Activated CD8-positive, alpha-beta memory T cell treated with anti-CD3 and anti-CD28 coated beads, Interleukin-2, amount 50 U/mL, for 1 hour (primary cell): Measurements from ENCODE around the gene RSPRY1.

Experiments
- DNase-seq: peaks from one replicate; pipeline ENCODE4 v3.0.0-alpha.2; 2020; ENCODE audit errors: extremely low read depth

RSPRY1 gene

DNA sequence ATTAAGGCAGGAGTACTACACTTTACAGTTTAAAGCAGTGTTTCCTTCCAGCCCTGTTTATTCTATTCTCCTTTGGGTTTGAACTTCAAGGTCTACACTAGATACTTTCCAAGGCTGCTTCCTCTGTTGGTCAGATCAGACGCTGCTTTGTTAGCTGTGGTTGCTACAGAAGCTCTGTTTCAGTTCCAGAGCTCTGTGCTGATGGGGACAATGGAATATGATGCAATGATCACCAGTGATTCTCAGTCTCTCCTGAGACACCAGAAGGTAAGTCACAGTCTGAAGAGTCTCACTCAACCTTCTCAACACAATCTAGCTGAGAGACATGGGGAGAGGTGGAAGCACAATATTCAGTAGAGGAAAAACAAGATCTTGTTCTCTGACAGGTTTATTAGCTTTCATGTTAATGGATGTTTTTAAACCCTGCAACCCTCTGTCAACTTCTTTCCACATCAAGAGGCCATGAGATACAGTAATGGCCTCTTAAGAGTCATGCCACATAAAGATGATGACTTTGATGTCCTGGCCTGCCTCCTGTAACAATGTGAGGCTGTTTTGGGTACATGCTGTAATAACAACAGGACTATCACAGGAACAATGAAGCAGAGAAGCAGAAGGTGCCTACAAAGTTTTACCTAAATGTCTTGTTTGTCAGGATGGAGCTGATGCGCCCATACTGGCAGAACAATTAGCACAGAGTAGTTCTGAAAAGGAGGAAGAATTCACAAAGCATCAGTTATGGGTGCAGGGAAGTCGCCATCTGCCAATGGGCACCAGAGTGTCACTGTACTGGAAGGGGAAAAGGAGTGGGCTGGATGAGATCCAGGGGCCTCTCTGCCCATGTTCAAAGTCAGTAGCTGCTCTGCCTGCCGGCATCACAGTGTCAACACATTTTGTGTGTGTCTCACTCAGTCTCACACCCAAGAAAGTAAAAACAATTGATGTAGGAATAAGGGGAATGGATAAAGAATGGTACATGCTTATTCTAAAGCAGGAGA is 33.7 kb upstream of the RSPRY1 start:
- no peak for DNase-seq

DNA sequence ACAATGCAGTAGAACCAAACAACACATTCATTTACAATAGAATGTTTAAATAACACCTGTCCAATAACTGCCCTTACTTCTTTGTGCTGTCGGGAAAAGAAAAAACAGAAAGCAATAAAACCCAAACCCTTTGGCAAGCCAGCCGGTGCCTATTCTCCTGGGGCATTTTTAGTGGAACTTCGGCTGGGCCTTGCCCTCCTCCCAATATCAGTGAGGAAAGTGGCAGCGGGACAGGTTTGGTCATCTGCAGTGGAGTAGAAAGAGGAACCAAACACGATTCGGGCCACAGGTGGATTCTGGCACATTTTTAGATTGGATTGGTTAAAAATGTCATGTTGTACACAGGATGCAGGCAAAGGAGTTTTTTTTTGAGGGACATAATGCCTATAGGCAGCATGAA is 32.3 kb upstream of the RSPRY1 start:
- DNase-seq = no peak

DNA sequence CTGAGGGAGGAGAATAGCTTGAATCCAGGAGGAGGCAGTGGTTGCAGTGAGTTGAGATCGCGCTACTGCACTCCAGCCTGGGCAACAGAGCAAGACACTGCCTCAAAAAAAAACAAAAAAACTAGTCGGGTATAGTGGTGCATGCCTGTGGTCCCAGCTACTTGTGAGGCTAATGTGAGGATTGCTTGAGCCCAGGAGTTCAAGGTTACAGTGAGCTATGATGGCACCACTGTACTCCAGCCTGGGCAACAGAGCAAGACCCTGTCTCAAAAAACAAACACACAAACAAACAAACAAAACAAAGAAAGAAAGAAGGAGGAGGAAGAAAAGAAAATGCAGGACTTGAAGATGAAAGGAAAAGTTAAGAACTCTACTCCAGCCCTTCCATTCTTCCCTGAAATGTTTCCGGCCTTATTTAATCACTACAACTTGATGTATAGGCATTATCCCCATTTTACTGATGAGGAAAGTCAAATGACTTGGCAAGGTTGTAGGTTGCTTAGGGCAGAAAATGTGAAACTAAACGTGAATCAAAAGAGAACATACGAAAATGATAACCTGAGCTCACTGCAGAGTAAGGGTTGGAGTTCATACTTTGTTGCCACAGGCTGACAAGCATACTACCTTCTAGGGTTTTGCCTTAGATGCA is 30.3 kb upstream of the RSPRY1 start:
- no peak for DNase-seq

DNA sequence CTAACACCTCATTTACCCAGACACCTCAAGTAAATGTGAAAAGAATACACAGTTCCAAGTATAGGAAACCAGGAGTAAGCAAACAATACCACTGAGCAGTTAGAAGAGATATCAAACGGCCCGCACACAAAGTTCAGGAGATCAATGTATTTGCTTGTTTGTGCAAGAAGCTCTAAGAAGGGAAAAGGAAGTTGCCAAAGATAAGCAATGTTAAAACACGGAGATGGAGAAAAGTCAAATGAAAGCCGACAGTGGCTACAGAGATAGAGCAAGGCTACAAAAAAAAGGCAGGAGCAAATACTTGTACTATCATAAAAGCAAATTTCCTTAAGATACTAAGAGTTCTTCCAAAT is 29.8 kb upstream of the RSPRY1 start:
- no peak for DNase-seq

DNA sequence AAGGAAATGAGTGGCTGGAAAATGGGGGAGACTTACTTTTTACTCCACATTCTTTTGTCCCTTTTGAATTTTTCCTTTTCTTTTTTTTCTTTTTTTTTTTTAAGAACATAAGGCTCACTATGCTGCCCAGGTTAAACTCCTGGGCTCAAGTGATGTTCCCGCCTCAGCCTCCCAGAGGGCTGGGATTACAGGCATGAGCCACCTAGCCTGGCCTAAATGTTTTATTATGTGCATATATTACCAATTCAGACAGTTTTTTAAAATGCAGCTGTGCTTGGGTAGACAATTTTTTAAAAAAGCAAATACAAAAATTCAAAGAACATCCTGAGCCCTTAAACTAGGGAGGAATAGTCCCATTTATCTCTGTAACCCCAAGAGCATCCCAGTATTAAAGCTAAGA is 28.6 kb upstream of the RSPRY1 start:
- no peak for DNase-seq

DNA sequence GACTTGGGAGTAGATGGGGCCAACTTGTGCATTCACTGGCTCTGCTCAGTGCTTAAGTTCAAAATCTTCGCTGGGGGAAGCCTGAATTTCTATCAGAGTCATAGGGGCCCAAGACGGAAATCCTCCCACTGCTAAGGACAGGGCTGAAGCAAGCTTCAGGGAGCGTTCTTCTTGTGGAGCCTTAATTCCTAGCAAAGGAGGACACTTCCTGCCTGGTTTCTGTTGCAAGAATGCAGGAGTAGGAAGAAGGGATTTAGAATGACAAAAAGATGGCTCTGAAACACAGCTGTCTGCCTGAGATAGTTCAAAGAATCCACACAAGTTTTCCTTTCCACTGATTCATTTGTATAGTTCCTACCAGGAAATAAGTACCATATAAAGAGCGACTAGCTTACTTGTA is 26.7 kb upstream of the RSPRY1 start:
- no peak for DNase-seq

DNA sequence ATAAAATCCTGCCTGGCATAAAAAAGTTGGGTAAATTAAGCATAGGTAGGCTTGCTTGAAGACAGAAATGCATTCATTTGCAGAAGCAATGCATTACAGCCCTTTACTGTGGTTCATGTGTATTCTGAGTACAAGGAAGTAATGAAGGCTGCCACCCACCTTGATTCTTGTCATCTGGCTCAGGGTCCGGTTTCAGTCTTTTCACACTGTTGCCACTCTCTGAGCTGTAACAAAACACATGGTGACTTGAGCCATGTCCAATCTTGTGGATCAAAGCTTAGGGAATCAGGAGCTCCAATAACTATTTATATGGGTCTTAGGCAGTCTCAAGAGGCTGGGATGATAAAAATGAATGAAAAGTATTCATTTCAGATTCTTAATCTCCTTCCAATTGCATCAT is 22.3 kb upstream of the RSPRY1 start:
- DNase-seq = no peak

DNA sequence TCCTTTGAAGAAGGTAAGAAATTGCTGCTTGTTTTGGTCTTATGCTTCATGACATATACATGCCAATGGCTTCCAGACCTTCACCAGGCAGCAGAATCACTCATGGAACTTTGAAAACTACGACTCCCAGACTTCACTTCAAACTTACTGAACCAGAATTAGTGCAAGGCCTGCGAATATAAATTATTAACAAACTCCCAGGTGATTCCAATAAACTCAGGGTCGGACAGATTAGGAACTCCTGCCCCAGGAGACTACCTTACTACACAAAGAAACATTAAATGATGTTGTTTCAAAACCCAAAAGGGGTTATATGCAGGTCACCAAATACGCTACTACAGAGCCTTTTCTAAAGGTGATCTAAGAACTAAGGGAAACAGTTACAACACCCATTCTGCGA is 20.6 kb upstream of the RSPRY1 start:
- DNase-seq = no peak

DNA sequence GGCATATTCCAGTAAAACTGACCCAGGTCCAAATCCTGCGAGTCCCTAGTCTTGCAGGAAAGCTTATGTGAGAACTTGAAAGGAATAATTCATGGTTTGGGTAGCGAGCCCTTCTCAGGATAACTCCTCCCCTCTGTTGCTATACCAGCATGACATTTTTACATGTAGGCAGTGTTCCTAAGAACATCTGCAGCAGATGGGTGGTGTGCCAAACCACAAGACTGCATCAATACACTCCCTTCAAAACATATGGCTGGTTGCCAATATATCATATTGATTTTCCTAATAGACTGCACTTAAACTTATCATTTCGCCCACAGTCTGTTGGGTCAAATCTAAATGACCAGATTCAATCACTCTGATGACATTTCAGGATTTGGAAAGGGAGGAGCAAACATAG is 20.2 kb upstream of the RSPRY1 start:
- DNase-seq = no peak

DNA sequence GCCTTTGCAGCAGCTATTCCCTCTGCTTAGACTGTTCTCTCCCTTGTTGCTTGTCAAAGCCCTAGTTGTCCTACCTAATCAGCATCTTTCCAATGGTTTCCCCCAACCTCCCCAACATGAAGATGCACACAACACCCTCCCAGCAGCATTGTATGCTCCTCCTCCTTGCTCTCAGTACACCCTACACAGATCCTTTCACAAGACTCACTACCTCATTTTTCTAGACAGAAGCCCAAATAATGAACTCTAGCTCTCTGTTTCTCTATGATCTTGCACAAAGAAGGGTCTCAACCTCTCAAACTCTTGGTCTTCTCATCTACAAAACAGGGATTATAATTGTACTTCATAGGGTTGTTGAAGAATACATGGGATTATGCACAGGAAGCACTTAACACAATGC is 19.7 kb upstream of the RSPRY1 start:
- no peak for DNase-seq

DNA sequence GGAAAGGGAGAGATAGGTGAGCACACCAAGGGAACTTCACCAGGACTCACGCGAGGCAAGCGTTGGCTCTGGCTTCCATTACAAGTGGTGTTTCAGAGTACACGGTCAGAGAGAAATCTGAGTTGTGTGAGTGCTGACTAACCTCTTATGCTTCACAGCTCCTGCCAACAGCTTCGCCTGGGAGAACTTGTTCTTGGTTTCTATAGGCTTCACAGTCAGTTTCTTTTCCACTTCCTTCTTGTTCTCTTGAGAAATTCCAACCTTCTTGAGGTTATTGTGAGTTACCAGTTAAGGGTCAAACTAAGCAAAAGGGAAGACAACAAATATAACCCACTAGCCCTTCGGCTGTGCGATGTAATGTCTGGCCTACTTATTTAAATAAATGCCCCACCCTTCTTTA is 19.2 kb upstream of the RSPRY1 start:
- no peak for DNase-seq

DNA sequence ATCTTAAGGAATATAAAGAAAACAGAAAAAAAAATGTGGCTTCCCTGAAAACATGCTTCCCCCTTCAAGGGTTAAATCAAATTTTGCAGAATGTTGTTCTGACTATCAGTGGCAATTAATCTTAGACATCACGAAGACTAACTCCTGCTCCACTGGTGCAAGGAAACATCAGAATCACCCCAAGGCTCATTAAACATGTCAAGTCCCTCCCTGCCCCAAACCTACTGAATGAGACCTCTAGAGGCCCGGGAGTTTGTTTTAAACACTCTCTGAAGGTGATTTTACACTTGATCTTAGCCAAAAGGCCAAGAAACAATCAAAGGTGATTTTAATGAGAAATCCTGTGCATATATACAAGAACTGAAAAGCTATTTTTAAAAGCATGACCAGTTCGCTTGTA is 18.6 kb upstream of the RSPRY1 start:
- no peak for DNase-seq

DNA sequence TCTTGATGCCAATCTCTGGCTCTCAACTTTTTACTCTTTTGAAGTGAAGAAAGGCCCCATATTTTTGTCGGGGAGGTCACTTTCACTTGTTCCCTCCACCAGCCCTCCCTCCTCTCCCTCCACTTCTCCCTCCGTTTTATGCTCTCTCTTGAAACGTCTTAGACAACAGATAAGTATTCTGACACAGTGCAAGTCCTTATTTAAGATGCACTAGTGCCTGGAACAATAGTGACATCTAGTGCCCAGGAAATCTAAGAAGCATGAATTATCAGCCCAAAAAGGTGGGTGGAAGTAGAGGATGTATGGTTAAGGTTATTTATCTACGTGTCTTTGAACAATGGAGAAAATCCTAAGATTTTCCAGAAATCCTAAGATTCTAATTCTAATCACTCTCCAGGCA is 18.2 kb upstream of the RSPRY1 start:
- DNase-seq = no peak

DNA sequence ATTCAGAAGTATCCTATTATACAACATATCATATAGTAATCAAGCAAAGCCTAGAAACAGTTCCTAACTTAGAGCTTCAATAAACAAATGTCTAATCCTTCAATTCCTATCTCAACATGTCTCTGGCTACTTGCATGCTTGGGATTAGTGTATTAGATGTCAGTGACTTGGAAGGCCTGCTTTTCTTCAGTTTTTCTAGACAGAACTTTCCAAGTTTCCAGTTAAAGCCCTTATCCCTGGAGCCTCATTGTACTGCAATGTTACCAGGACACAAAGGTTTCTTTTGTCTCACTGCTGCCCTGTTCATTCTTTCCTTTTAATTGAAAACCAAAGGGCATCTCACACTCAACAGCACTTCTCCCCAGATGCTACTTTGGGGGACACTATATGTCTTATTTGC is 16.8 kb upstream of the RSPRY1 start:
- no peak for DNase-seq

DNA sequence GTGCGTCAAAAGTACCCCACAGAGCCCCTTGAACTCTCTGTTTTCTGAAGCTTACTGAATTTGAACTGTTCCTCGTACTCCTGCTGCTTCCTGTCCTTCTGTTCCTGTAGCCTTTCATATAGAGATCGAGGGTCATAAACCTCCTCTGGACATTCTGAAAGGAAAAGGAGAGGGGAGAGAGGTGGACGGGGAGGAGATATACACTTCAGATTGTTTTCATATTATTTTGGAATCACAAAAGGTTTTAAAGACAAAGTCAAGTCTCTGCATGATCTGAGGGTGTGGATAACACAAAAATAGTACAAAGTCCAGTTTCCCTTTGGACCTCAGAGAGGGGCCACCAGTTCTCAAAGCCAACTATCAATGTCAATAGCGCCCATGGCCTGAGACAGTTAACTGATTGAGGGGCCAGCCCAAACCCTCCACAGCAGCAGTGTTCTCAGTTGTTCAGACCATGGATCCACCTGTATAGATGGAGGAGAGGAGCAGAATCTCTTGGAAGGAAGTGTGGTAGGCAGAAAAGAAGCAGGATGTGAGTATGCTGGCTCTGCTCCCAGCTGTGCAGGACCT is 13.3 kb upstream of the RSPRY1 start:
- DNase-seq = no peak

DNA sequence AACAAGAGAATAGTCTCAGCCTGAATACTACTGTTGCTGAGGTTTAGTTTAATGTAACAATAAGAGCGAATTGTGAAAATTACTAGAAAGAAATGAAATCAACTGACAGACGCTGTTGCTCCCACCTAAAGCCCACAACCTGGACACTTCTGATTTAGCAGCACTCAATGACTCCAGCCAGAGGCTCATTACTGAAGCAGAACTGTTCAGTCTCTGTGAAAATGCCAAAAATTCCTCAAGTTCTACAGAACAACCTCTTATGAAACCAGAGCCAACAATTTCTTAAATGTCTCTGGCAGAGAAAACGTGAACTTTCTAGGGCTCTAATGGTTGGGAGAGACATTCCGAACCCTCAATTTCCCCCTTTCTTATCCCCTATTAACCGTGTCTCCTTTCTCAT is 10.2 kb upstream of the RSPRY1 start:
- no peak for DNase-seq

DNA sequence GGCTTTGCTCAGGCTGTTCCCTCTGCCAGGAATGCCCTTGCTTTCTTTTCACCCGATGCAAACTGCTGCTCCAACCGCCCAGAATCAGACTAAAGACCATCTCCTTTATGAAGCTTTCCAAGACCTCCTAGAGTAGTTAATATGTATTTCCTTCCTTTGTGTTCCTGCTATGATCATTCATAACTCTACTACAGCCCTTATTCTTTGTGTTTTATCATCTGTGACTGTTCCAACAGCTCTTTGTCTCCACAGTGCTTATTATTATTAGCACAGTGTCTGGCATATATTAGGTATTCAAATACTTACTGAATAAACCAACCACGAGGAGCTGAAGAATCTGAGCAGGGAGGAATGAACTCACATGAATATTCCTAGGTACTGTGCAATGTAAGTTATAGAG is 7.9 kb upstream of the RSPRY1 start:
- no peak for DNase-seq

DNA sequence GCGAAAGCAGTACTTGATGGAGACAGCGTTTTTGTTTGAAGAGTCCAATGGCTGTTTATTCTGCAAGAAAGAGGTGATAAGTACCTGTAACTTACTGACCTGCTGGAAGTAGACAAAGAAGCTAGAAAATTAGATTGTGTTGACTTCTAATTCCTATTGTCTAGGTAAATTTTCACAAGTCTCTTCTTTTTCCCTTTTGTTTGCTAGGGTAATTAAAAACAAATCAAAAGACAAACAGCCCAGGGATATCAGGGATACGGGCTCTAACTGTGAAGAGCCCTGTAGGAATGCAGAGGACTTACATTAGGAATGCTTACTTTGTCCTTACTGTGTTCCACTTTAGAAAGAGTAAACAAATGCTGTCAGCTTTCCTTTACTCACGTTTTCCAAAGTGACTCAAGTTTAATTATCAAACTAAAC is 7.3 kb upstream of the RSPRY1 start:
- DNase-seq = no peak

DNA sequence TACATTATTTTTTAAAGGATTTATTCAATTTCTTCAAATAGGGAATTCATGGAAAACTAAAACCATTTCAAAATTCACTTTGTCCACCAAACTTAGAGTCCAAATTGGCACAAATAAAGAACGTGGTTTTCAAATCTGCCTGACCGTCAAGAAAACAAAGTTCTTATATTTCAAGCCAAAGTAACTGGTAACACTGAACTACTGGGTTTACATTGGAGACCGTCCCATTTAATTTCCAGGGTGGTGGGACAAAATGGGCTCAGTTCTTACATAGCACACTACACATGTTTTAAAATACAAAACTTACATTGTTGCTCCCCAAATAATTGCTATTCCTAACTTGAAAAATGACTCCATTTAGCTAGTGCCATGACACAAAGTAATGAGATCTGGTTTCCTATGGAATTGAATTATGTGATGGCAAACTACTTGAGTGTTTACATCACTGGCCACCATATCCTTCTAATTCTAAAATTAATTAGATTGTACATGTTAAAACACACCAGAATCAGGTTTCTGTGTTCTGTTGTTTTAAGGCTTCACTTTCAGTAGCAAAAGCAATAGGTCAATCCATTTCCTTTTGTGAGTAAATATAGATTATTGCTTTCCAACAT is 6.8 kb upstream of the RSPRY1 start:
- DNase-seq = no peak

DNA sequence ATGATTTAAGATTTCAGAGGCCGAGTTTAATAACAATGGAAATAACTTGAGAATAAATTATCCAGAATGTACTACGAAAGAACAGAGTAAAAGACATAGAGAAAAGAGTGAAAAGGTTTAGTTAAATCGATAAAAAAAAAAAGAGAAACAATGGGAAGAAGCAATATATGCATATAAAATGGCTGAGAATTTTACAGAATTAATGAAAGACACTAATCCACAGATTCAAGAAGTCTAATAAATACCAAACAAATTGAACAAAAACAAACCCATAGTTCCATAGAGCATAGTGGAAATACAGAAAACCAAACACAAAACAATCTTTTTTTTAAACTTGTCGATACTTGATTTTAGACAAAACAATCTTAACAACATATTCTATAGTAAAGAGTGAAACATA is 2.0 kb upstream of the RSPRY1 start:
- DNase-seq = no peak

DNA sequence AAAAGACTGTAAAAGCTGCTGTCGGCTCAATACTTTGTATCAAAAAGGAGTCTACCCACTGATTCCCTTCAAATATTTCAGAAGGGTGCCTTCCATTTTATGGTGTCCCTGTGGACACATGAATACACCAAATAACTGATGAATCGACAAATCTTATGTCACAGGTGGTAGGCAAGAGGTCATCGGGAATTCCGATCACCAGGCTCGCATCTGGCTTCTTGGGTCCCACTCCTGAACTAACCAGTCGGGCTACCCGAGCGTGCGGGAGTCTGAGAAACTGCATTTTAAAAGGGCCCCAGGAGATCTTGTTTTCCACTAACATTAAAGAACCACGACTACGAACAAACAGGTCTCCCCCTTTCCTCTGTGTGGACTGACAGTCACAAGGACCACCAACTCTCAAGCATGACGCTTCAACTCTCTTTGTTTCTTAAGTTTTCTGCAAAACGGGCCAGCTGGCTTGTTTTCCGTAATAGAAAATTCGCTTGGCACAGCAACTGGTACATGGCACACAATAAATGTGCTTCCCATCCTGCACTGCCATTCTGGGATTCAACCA is 1.2 kb upstream of the RSPRY1 start:
- no peak for DNase-seq

DNA sequence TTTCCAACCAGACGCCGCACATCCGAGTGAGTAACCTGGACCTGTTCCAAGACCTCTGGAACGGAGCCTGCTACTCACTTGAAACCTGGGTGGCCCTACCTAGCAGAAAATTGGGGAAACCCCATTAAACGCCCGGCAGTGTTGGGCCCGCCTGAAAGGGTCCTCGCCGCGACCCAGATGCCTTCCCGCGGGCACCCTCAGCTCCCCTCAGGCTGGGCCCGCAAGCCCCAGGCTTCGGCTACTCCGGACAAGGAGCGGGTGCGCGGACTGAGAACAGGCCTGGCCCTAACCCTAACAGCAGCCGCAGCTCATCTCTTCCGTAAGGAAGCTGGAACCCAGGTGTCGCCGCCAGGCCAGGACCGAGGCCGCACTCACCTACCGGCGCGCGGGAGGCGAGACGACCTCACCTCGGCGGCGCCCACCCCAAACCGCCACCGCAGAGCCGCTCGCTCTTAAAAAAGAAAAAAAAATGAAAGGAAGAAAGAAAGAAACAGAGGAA is 634 bp upstream of the RSPRY1 start:
- no peak for DNase-seq
